GM12864 (cell line): ENCODE measurements around the gene ADPGK.

Source experiments
- DNase-seq: peaks from one replicate; pipeline ENCODE4 v3.0.0-alpha.2; 2011; ENCODE audit warnings: low read depth
- H3K4me3 ChIP-seq: 2 replicates; pipeline ENCODE4 v1.5.1; 2011; ENCODE audit warnings: mild to moderate bottlenecking, low read depth, low read length, control low read depth
- CTCF ChIP-seq: IDR thresholded peaks from 2 replicates; pipeline ENCODE4 v1.5.1; 2011; ENCODE audit warnings: low read depth, mild to moderate bottlenecking, moderate library complexity, low read length, control low read depth, inconsistent platforms; ENCODE audit errors: missing control alignments

ADPGK gene

GRCh38 chr15:72783004-72783639, 436 bp downstream of the ADPGK start:
- DNase-seq, result peak; percentile 80
- no peak for TF ChIP-seq CTCF
- peak overlapping the region; percentile 83 for H3K4me3 ChIP-seq

- no peak for TF ChIP-seq CTCF
- DNase-seq, result no peak
- peak overlapping the region; percentile 83 for H3K4me3 ChIP-seq
Measured at GRCh38 chr15:72782274-72783003, 1.1 kb downstream of the ADPGK start.

DNA sequence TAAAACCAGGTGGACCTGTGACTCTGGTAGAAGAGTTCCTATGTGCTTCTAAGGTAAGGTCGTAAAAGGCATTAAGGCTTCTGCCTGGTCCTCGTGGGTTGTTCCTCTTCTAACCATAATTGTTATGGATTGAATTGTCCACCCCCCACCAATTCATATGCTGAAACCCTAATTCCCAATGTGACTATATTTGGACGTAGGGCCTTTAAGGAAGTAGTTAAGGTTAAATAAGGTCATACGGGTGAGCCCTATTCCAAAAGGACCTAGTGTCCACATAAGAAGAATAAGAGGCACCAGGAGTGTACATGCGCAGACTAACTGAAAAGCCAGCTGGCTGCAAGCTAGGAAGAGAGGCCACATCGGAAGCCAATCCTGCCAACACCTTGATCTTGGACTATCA, 1.9 kb downstream of the ADPGK start:
- H3K4me3 ChIP-seq, result no peak overlapping the region; the same call in 1 of the 2 replicates
- no peak for DNase-seq
- TF ChIP-seq CTCF, result no peak

- no peak for TF ChIP-seq CTCF
- no peak overlapping the region for H3K4me3 ChIP-seq
- DNase-seq, result no peak
Measured at GRCh38 chr15:72778796-72779195, 4.8 kb downstream of the ADPGK start.

DNA sequence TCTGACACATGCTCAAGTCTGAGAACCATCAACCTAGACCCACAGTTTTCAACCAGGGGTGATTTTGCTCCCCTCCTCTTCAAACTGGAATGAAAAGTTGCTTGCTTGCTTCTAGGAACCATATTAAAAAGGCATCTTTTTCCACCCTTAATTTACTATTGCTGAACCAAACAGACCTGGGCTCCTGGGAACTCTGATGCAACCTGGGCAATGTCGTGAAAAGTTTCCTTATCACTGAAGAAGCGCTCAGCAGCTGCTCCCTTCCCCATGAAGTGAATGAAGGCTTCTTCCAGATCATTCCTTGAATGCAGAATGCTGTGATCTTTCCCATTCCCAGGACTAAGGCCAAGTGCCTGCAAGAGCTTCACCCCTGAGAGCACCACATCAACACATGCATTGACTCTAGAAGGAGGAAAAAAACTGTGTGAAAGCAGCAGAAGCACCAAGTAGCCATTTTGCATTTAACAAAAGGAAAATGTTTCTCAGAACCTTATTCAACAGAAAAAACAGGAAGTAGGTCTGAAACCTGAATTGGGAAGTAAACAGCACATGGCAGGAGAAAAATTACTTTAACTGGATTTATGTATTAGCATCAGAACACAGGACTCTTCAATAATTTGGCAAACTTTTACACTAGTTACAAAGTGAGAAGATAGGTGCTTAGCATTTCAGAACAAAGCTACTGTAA, 8.7 kb downstream of the ADPGK start:
- no peak overlapping the region for H3K4me3 ChIP-seq
- DNase-seq, result no peak
- no peak for TF ChIP-seq CTCF

- no peak overlapping the region for H3K4me3 ChIP-seq
- no peak for DNase-seq
- TF ChIP-seq CTCF, result no peak
Measured at GRCh38 chr15:72771329-72771725, 12.2 kb downstream of the ADPGK start.
